Neural cell (in vitro differentiated cells): Measurements from ENCODE around the gene GABRA4. TPM values are rescaled to one million over a fixed set of nuclear protein-coding genes. Genes with fewer than 3 reads are reported as not detected.

Source experiments
- H2AFZ ChIP-seq: fragments of 200-600, 300-800 bp; sonication (generic), shearing (Covaris generic); 2 replicates; pipeline ENCODE4 v1.6.0; 2014; ENCODE audit warnings: low read depth, mild to moderate bottlenecking, antibody characterized with exemption, low read length, moderate library complexity
- H3F3A ChIP-seq: fragments of 200-600 bp; shearing (Covaris generic); 2 replicates; pipeline ENCODE4 v1.6.1; 2016; ENCODE audit warnings: mild to moderate bottlenecking, moderate library complexity, mixed read lengths, antibody characterized with exemption, low read length; ENCODE audit not compliant: insufficient read depth, poor library complexity, severe bottlenecking
- H3K27ac ChIP-seq: fragments of 200-600, 300-800 bp; sonication (generic), shearing (Covaris generic); 2 replicates; pipeline ENCODE4 v1.5.1; 2014; ENCODE audit warnings: mild to moderate bottlenecking, low read length, moderate library complexity
- H3K27me3 ChIP-seq: fragments of 300-800, 200-600 bp; sonication (generic), shearing (Covaris generic); 2 replicates; pipeline ENCODE4 v1.6.0; 2014; ENCODE audit warnings: mild to moderate bottlenecking, low read depth, low read length, moderate library complexity; ENCODE audit not compliant: insufficient read depth
- H3K36me3 ChIP-seq: fragments of 300-800, 200-600 bp; sonication (generic), shearing (Covaris generic); 2 replicates; pipeline ENCODE4 v1.5.1; 2014; ENCODE audit warnings: mild to moderate bottlenecking, antibody characterized with exemption, low read length, moderate library complexity; ENCODE audit not compliant: insufficient read depth
- H3K4me2 ChIP-seq: fragments of 300-800, 200-600 bp; sonication (generic), shearing (Covaris generic); 2 replicates; pipeline ENCODE4 v1.6.0; 2014; ENCODE audit warnings: mild to moderate bottlenecking, low read length
- H3K4me3 ChIP-seq: fragments of 300-800, 200-600 bp; sonication (generic), shearing (Covaris generic); 2 replicates; pipeline ENCODE4 v1.5.1; 2014; ENCODE audit warnings: mild to moderate bottlenecking, low read length, moderate library complexity
- H3K79me2 ChIP-seq: fragments of 200-600 bp; shearing (Covaris generic); replicated peaks from 2 replicates; pipeline ENCODE4 v1.6.0; 2014; ENCODE audit warnings: mild to moderate bottlenecking, low read length, moderate library complexity; ENCODE audit not compliant: insufficient read depth
- H3K9ac ChIP-seq: fragments of 300-800, 200-600 bp; sonication (generic), shearing (Covaris generic); 2 replicates; pipeline ENCODE4 v1.6.1; 2016; ENCODE audit warnings: mild to moderate bottlenecking, low read length, mixed read lengths
- H3K9me2 ChIP-seq: fragments of 200-600 bp; shearing (Covaris generic); 2 replicates; pipeline ENCODE4 v1.6.1; 2016; ENCODE audit warnings: mild to moderate bottlenecking, low read length, mixed read lengths; ENCODE audit not compliant: insufficient read depth
- H3K9me3 ChIP-seq: fragments of 200-600, 300-800 bp; sonication (generic), shearing (Covaris generic); 2 replicates; pipeline ENCODE4 v1.6.1; 2016; ENCODE audit warnings: mild to moderate bottlenecking, mixed run types, low read length, moderate library complexity, mixed read lengths
- H4K20me1 ChIP-seq: fragments of 200-600 bp; shearing (Covaris generic); 2 replicates; pipeline ENCODE4 v1.6.1; 2016; ENCODE audit warnings: mild to moderate bottlenecking, mixed run types; ENCODE audit not compliant: insufficient read depth
- CTCF ChIP-seq: fragments of 450-650 bp; IDR thresholded peaks from 2 replicates; pipeline ENCODE4 v1.5.1; 2014; ENCODE audit warnings: antibody characterized with exemption, mild to moderate bottlenecking, moderate library complexity; ENCODE audit not compliant: poor library complexity, severe bottlenecking
- EP300 ChIP-seq: fragments of 450-650 bp; conservative IDR thresholded peaks from 2 replicates; pipeline ENCODE4 v1.6.1; 2014; ENCODE audit warnings: antibody characterized with exemption, mild to moderate bottlenecking, moderate library complexity; ENCODE audit not compliant: poor library complexity, severe bottlenecking
- EZH2 ChIP-seq: fragments of 200-600, 300-800 bp; shearing (Covaris generic), sonication (generic); IDR thresholded peaks from 2 replicates; pipeline ENCODE4 v1.6.1; 2014; ENCODE audit warnings: antibody characterized with exemption, low read length, borderline replicate concordance, mild to moderate bottlenecking; ENCODE audit not compliant: insufficient read depth, poor library complexity, severe bottlenecking
- MXI1 ChIP-seq: fragments of 450-650 bp; conservative IDR thresholded peaks from 2 replicates; pipeline ENCODE4 v1.6.1; 2014; ENCODE audit warnings: antibody characterized with exemption, mild to moderate bottlenecking; ENCODE audit not compliant: poor library complexity, severe bottlenecking
- POLR2AphosphoS5 ChIP-seq: IDR thresholded peaks from 2 replicates; pipeline ENCODE4 v1.6.1; 2012
- RAD21 ChIP-seq: fragments of 450-650 bp; conservative IDR thresholded peaks from 2 replicates; pipeline ENCODE4 v1.6.1; 2014; ENCODE audit warnings: antibody characterized with exemption, mild to moderate bottlenecking, moderate library complexity
- REST ChIP-seq: IDR thresholded peaks from 2 replicates; pipeline ENCODE4 v1.6.1; 2012; ENCODE audit warnings: borderline replicate concordance
- SMC3 ChIP-seq: fragments of 450-650 bp; conservative IDR thresholded peaks from 2 replicates; pipeline ENCODE4 v1.6.1; 2014; ENCODE audit warnings: antibody characterized with exemption, mild to moderate bottlenecking, moderate library complexity; ENCODE audit not compliant: poor library complexity
- TAF1 ChIP-seq: IDR thresholded peaks from 2 replicates; pipeline ENCODE4 v1.6.1; 2012; ENCODE audit warnings: low read depth
- polyA plus RNA-seq: library from polyadenylated mRNA; depleted of rRNA; stranded (reverse); fragments of >200 nt; gene quantifications from 2 replicates; pipeline ENCODE4 v1.2.3, GENCODE V29; 2014

The GABRA4 gene
- polyA plus RNA-seq, 1 donor from 2014 or later: 0.33 TPM

DNA sequence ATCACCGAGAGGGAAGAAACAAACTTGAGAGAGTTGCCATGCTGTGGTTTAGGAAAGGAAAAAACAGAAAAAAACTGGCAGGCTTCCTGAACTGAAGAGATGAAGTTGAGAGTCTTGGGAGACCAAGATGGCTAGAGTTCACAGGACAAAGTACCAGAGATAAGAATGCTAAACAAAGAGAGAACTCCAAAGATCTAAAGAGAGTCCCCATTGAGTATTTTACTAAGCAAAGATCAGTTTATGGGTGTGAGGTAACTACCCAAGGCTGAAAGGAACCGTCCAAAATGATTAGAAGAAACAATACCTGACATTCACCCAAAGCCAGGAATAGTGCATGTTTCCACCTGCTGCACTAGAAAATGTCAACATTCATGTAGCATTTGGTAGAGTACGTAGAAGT lies 62.5 kb downstream of the GABRA4 start:
- no peak overlapping the region for H3K9ac ChIP-seq
- H4K20me1 ChIP-seq: no peaks in the 10 kb centered on the region
- H3K4me3 ChIP-seq: no peak overlapping the region
- no peak overlapping the region for H3K27ac ChIP-seq
- no peak for TF ChIP-seq REST
- no peaks in the 10 kb centered on the region for H3K9me2 ChIP-seq
- H3F3A ChIP-seq: no peaks in the 10 kb centered on the region
- no peaks in the 10 kb centered on the region for H3K36me3 ChIP-seq
- H2AFZ ChIP-seq: no peak overlapping the region
- H3K27me3 ChIP-seq: no peaks in the 10 kb centered on the region
- H3K4me2 ChIP-seq: no peak overlapping the region
- H3K9me3 ChIP-seq: no peaks in the 10 kb centered on the region
- H3K79me2 ChIP-seq: no peaks in the 10 kb centered on the region

GRCh38 chr4:46927201-46927600 lies 66.2 kb downstream of the GABRA4 start:
- no peaks in the 10 kb centered on the region for H3K79me2 ChIP-seq
- H4K20me1 ChIP-seq: no peaks in the 10 kb centered on the region
- H3K9me3 ChIP-seq: no peaks in the 10 kb centered on the region
- TF ChIP-seq SMC3 (no peak), TAF1 (no peak), RAD21 (no peak), EZH2 (no peak), REST (no peak)
- no peaks in the 10 kb centered on the region for H3K36me3 ChIP-seq
- no peaks in the 10 kb centered on the region for H3K27me3 ChIP-seq
- H3K4me2 ChIP-seq: no peak overlapping the region
- H3K9me2 ChIP-seq: no peaks in the 10 kb centered on the region
- no peak overlapping the region for H3K4me3 ChIP-seq
- H3F3A ChIP-seq: no peaks in the 10 kb centered on the region
- no peak overlapping the region for H2AFZ ChIP-seq
- no peak overlapping the region for H3K27ac ChIP-seq
- H3K9ac ChIP-seq: no peak overlapping the region

GRCh38 chr4:46924789-46925529 lies 68.4 kb downstream of the GABRA4 start:
- no peak overlapping the region for H3K4me3 ChIP-seq
- no peak overlapping the region for H3K9ac ChIP-seq
- H3K27ac ChIP-seq: no peak overlapping the region
- no peaks in the 10 kb centered on the region for H3K9me2 ChIP-seq
- no peak overlapping the region for H2AFZ ChIP-seq
- no peaks in the 10 kb centered on the region for H3F3A ChIP-seq
- no peaks in the 10 kb centered on the region for H3K36me3 ChIP-seq
- H4K20me1 ChIP-seq: no peaks in the 10 kb centered on the region
- H3K27me3 ChIP-seq: no peaks in the 10 kb centered on the region
- H3K79me2 ChIP-seq: no peaks in the 10 kb centered on the region
- H3K9me3 ChIP-seq: no peaks in the 10 kb centered on the region
- H3K4me2 ChIP-seq: no peak overlapping the region
- TF ChIP-seq TAF1 (no peak), POLR2AphosphoS5 (no peak), CTCF (no peak), SMC3 (no peak), EZH2 (no peak), RAD21 (no peak), EP300 (no peak), MXI1 (no peak)
